Measurements from ENCODE around the gene DEFB128.

DEFB128 gene

DNA sequence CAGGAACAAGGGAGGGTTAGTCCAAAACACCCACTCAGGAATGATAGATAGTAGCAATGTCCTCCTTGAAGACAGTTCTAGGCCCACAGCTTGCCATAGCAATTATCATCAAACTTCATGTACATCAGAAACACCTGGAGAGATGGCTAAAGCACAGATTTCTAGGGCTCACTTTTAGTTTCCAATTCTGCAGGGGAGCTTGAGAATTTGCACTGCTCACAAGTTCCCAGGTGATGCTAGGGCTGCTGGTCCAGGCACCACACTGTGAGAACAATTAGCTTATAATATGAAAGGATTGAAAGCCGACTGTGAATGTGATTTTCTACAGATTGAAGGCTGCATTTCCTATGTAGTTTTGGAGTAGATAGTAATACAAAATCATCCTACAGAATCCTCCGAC lies 43.6 kb downstream of the DEFB128 start:
- DNase-seq, result no peak

DNA sequence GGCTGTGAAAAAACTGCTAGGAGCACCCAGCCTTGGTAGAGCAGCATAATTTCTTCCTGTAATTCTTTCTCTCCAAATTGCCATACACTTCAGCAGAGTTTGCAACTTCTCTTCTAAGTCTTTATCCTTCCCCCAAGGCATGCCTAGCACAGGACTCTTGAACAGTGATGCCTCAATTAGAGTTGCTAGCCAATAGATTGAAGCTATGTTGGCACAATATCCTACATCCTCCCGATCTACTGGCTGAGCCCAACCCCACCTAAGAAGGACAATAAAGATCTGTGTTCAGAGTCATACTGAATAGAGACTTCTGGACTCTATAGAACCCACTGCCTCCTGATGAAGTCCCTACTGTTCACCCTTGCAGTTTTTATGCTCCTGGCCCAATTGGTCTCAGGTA lies 47.2 kb downstream of the DEFB128 start, which contains the start of gene DEFB126:
Gene DEFB126 (plus strand): TSS at position 301 of the 400 bp plus-strand sequence. CDS start 39 bp downstream, at position 340.
- DNase-seq, result no peak

Data from effector CD4-positive, alpha-beta T cell (primary cell).